Muscle of back (tissue), 11 donors: ENCODE data around the gene AHR. TPM values are rescaled to one million over a fixed set of nuclear protein-coding genes. Genes with fewer than 3 reads are reported as not detected.
"Not testable (repeated sequence)": the region's sequence is repeated elsewhere in the genome, so short reads cannot be mapped to it uniquely, and the experiment has no call there.

Experiments
- DNase-seq, 3 donors: peaks; one replicate each; pipeline versions ENCODE4 v3.0.0 to v3.0.0-alpha.2; 2013
- polyA plus RNA-seq, 10 donors: library from polyadenylated mRNA; unstranded; fragments of 120-200 nt; gene quantifications; one replicate each; pipeline ENCODE4 v1.2.1, GENCODE V29; 2013; ENCODE audit not compliant: insufficient read length in 10 of 10

The AHR gene
- polyA plus RNA-seq, 10 donors, result 18.0 to 46.7 (median 28.9) TPM

- DNase-seq, result no peak
These were observed 72.6 kb downstream of the AHR start for GRCh38 chr7:17370901-17371585.

GRCh38 chr7:17371671-17372524 is 73.4 kb downstream of the AHR start:
- DNase-seq, result peak in 1 of 3 donors; percentile 90

GRCh38 chr7:17374157-17374556 is 75.7 kb downstream of the AHR start:
- no peak for DNase-seq

- no peak for DNase-seq
These were observed 76.2 kb downstream of the AHR start for GRCh38 chr7:17374654-17375053.

GRCh38 chr7:17376595-17376994 is 78.1 kb downstream of the AHR start:
- no peak for DNase-seq

- DNase-seq, result peak in 2 of 3 donors; percentile 53 to 62
These were observed 82.5 kb downstream of the AHR start for GRCh38 chr7:17380736-17381662.

- DNase-seq, result not testable (repeated sequence)
These were observed 84.2 kb downstream of the AHR start for GRCh38 chr7:17382408-17383354.

GRCh38 chr7:17384400-17384799 is 85.9 kb downstream of the AHR start:
- no peak for DNase-seq

- DNase-seq, result no peak
These were observed 87.2 kb downstream of the AHR start for GRCh38 chr7:17385612-17386011.

GRCh38 chr7:17390392-17390791 is 91.9 kb downstream of the AHR start:
- DNase-seq, result no peak

- no peak for DNase-seq
These were observed 92.9 kb downstream of the AHR start for GRCh38 chr7:17391366-17391765.

- peak; percentile 27 to 74 (median 70) for DNase-seq
These were observed 94.4 kb downstream of the AHR start for GRCh38 chr7:17392846-17393245.

GRCh38 chr7:17394563-17394962 is 96.1 kb downstream of the AHR start:
- not testable (repeated sequence) for DNase-seq
